AG04450 (cell line): ENCODE results near the gene FOXRED1. TPM values are rescaled to one million over a fixed set of nuclear protein-coding genes. Genes with fewer than 3 reads are reported as not detected.

Source experiments
- CTCF ChIA-PET: fragments of 300-600, 350-600 bp; formaldehyde crosslinking; extraction: SDS; loops from one replicate; lab custom pipeline; 2022; ENCODE audit warnings: antibody characterized with exemption, inconsistent platforms; lab: Charles Lee
- POLR2A ChIA-PET: fragments of 350-600 bp; formaldehyde crosslinking; extraction: SDS; loops from one replicate; lab custom pipeline; 2021; ENCODE audit warnings: antibody characterized with exemption, inconsistent platforms; lab: Yijun Ruan, JAX
- DNase-seq: peaks from one replicate; pipeline ENCODE4 v3.0.0-alpha.2; 2011; ENCODE audit warnings: low read depth, low spot score
- H3K27ac ChIP-seq: one replicate; pipeline ENCODE4 v1.5.1; 2012; ENCODE audit warnings: low read depth, low read length, control low read depth
- H3K27me3 ChIP-seq: one replicate; pipeline ENCODE4 v1.6.0; 2012; ENCODE audit warnings: low read length; ENCODE audit not compliant: control insufficient read depth, insufficient read depth
- H3K4me3 ChIP-seq: 2 replicates; pipeline ENCODE4 v1.5.1; 2011; ENCODE audit warnings: mild to moderate bottlenecking, low read depth, low read length, control low read depth
- H3K9me3 ChIP-seq: 2 replicates; pipeline ENCODE4 v1.5.1; 2012; ENCODE audit warnings: low read length; ENCODE audit not compliant: control insufficient read depth, insufficient read depth
- CTCF ChIP-seq: IDR thresholded peaks from 2 replicates; pipeline ENCODE4 v1.5.1; 2011; ENCODE audit warnings: low read depth, low read length, control low read depth, inconsistent platforms
- polyA plus RNA-seq: library from polyadenylated mRNA; depleted of rRNA; stranded (reverse); fragments of >200 nt; gene quantifications from 2 replicates; pipeline ENCODE4 v1.2.3, GENCODE V29; 2011

FOXRED1 gene
- polyA plus RNA-seq, 1 experiment, result 10.2 TPM

- DNase-seq, result no peak
- CTCF ChIA-PET, result no interaction called here
- TF ChIP-seq CTCF, result no peak
- no peak overlapping the region for H3K4me3 ChIP-seq
- no peaks in the 10 kb centered on the region for H3K27me3 ChIP-seq
- no peaks in the 10 kb centered on the region; the same call in 1 of the 2 replicates for H3K9me3 ChIP-seq
- POLR2A ChIA-PET, result interaction anchor here (0.7 kb wide), 1 partner anchor 10 kb away, joined by 3 read pairs; the partner anchor contains the start of gene DCPS
- H3K27ac ChIP-seq, result no peak overlapping the region
Measured at GRCh38 chr11:126293726-126294125, 24.8 kb downstream of the FOXRED1 start.

GRCh38 chr11:126297004-126297403 is 28.1 kb downstream of the FOXRED1 start:
- POLR2A ChIA-PET, result no interaction called here
- CTCF ChIA-PET, result no interaction called here
- Histone ChIP-seq H3K27ac (no peak overlapping the region), H3K27me3 (no peaks in the 10 kb centered on the region), H3K4me3 (no peak overlapping the region), H3K9me3 (no peaks in the 10 kb centered on the region)
- DNase-seq, result no peak
- no peak for TF ChIP-seq CTCF

GRCh38 chr11:126303623-126304456 is 34.9 kb downstream of the FOXRED1 start, which contains the start of gene DCPS:
DCPS (plus strand) TSS chr11:126304060; CDS start chr11:126304081, 21 bp downstream.
- ChIA-PET POLR2A (interaction anchor here (0.6 to 1.0 kb wide), 5 partner anchors 10 to 163 kb away, joined by 3 to 14 read pairs (median 3); no protein-coding TSS in a partner anchor), CTCF (interaction anchor here (1.1 to 3.0 kb wide), 3 partner anchors 14 to 413 kb away, joined by 4 to 19 read pairs (median 4); no protein-coding TSS in a partner anchor)
- Histone ChIP-seq H3K4me3 (peak within 1 kb of the TSS; percentile 92), H3K9me3 (peaks cover 3% of the 10 kb centered on the region; the same call in 1 of the 2 replicates), H3K27ac (peak within 1 kb of the TSS; percentile 93), H3K27me3 (no peaks in the 10 kb centered on the region)
- DNase-seq, result peak; percentile 60
- TF ChIP-seq CTCF, result no peak

- Histone ChIP-seq H3K27ac (peak overlapping the region; percentile 21), H3K9me3 (peaks cover 3% of the 10 kb centered on the region; the same call in 1 of the 2 replicates), H3K4me3 (peak overlapping the region; percentile 92), H3K27me3 (no peaks in the 10 kb centered on the region)
- ChIA-PET CTCF (interaction anchor here (1.1 to 3.0 kb wide), 3 partner anchors 14 to 412 kb away, joined by 4 to 19 read pairs (median 4); no protein-coding TSS in a partner anchor), POLR2A (interaction anchor here (0.6 to 1.0 kb wide), 5 partner anchors 11 to 164 kb away, joined by 3 to 14 read pairs (median 3); no protein-coding TSS in a partner anchor)
- TF ChIP-seq CTCF, result no peak
- no peak for DNase-seq
Measured at GRCh38 chr11:126304457-126305075, 35.6 kb downstream of the FOXRED1 start.
